Liver (tissue), 3 donors: ENCODE data around the gene MAP4K1.

Experiments used
- RAD21 ChIP-seq, 2 donors: IDR thresholded peaks; 2 replicates each; pipeline ENCODE4 v1.6.1; 2016; ENCODE audit warnings: antibody characterized with exemption in 2 of 2, mild to moderate bottlenecking in 2 of 2
- TF ChIP-seq, protein P1 (sequence below): IDR thresholded peaks from 2 replicates; pipeline ENCODE4 v1.6.1; 2016; ENCODE audit warnings: antibody characterized with exemption
- TF ChIP-seq, protein P2 (sequence below): fragments of 150-350 bp; IDR thresholded peaks from 2 replicates; pipeline ENCODE4 v1.5.1; 2017; ENCODE audit warnings: improper control_type of control experiment, low read depth, low read length; ENCODE audit not compliant: missing input control
- donor health status: healthy.
- donor health status: healthy.

DNA sequence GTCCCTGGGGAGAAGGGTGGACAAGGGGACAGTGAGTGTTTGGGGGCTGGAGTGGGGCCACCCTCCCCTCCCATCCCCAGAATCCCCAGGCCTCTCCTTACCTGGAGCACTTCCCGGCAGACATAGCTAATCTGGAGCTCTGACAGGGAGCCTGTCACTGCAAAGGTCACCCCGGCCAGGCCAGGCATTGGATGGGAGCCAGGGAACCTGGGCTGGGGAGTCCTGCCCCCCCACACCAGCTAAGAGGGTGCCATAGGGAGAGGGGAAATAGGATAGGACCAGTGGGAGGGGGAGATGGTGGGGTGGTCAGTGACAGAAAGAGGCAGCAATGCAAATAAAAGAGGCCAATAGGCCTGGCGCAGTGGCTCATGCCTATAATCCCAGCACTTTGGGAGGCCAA, 3.5 kb downstream of the MAP4K1 start:
- TF ChIP-seq, protein P1, sequence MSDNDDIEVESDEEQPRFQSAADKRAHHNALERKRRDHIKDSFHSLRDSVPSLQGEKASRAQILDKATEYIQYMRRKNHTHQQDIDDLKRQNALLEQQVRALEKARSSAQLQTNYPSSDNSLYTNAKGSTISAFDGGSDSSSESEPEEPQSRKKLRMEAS: no peak
- TF ChIP-seq, protein P2, sequence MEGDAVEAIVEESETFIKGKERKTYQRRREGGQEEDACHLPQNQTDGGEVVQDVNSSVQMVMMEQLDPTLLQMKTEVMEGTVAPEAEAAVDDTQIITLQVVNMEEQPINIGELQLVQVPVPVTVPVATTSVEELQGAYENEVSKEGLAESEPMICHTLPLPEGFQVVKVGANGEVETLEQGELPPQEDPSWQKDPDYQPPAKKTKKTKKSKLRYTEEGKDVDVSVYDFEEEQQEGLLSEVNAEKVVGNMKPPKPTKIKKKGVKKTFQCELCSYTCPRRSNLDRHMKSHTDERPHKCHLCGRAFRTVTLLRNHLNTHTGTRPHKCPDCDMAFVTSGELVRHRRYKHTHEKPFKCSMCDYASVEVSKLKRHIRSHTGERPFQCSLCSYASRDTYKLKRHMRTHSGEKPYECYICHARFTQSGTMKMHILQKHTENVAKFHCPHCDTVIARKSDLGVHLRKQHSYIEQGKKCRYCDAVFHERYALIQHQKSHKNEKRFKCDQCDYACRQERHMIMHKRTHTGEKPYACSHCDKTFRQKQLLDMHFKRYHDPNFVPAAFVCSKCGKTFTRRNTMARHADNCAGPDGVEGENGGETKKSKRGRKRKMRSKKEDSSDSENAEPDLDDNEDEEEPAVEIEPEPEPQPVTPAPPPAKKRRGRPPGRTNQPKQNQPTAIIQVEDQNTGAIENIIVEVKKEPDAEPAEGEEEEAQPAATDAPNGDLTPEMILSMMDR: no peak
- TF ChIP-seq RAD21 (IDR thresholded peaks at IDR 0.05): no peak
